A549 (cell line): ENCODE data around the gene FAM237A. TPM values are rescaled to one million over a fixed set of nuclear protein-coding genes. Genes with fewer than 3 reads are reported as not detected.

Experiments used
- ATAC-seq, 2 experiments: fragments of 200-7000 bp in 1 of 2; fragments of >200 bp in 1 of 2; cut with Nextera tagmentation in 1 of 2; cut with Tn5 transposase in 1 of 2; 3 replicates each; pipeline versions ENCODE4 v1.8.0 to v1.9.1; 2018 to 2020; ENCODE audit warnings: mild to moderate bottlenecking in 1 of 2, moderate library complexity in 1 of 2
- CTCF ChIA-PET: fragments of 300-600 bp; sonication (Branson Sonifier 250); formaldehyde crosslinking; extraction: SDS; loops from one replicate; lab custom pipeline; 2021; ENCODE audit warnings: antibody characterized with exemption, inconsistent platforms; lab: Yijun Ruan, JAX
- POLR2A ChIA-PET: fragments of 350-600 bp; formaldehyde crosslinking; extraction: SDS; loops from one replicate; lab custom pipeline; 2021; ENCODE audit warnings: antibody characterized with exemption, inconsistent platforms; lab: Yijun Ruan, JAX
- DNase-seq, 2 experiments: peaks; one replicate each; pipeline versions ENCODE4 v3.0.0 to v3.0.0-alpha.2; 2011 to 2016; ENCODE audit warnings: low read depth in 1 of 2, low spot score in 1 of 2
- FAIRE-seq: peaks from 2 replicates; lab custom pipeline; 2011; peaks lifted over from hg19 to GRCh38; lab: Jason Lieb, UNC
- H3K27ac ChIP-seq, 2 experiments: fragments of >200 bp; sonication (Bioruptor Twin); formaldehyde crosslinking; 3 replicates each; pipeline ENCODE4 v1.5.1; 2016 to 2017
- H3K4me1 ChIP-seq: fragments of >200 bp; sonication (Bioruptor Twin); formaldehyde crosslinking; 3 replicates; pipeline ENCODE4 v1.6.1; 2016
- H3K4me2 ChIP-seq: fragments of >200 bp; sonication (Bioruptor Twin); formaldehyde crosslinking; 3 replicates; pipeline ENCODE4 v1.6.1; 2016
- H3K4me3 ChIP-seq: fragments of >200 bp; sonication (Bioruptor Twin); formaldehyde crosslinking; 3 replicates; pipeline ENCODE4 v1.5.1; 2016
- H3K9me3 ChIP-seq: fragments of >200 bp; sonication (Bioruptor Twin); formaldehyde crosslinking; 3 replicates; pipeline ENCODE4 v1.6.1; 2016
- BHLHE40 ChIP-seq: IDR thresholded peaks from 2 replicates; pipeline ENCODE4 v1.6.1; 2012; ENCODE audit warnings: low read depth, low read length, inconsistent platforms
- GATA3 ChIP-seq: IDR thresholded peaks from 2 replicates; pipeline ENCODE4 v1.6.1; 2012; ENCODE audit warnings: borderline replicate concordance
- HDAC2 ChIP-seq: fragments of 200-600 bp; sonication (generic); IDR thresholded peaks from 2 replicates; pipeline ENCODE4 v1.6.1; 2016
- HOXA7 ChIP-seq: fragments of 250-450 bp; sonication (Bioruptor Pico); IDR thresholded peaks from 2 replicates; pipeline ENCODE4 v1.5.0; 2020; ENCODE audit warnings: mild to moderate bottlenecking, moderate library complexity
- JUN ChIP-seq, 2 experiments: fragments of >200 bp; sonication (Bioruptor Twin); formaldehyde crosslinking; IDR thresholded peaks; 2 replicates in 1 of 2; 3 replicates in 1 of 2; pipeline ENCODE4 v1.6.1; 2016 to 2017
- KDM5A ChIP-seq: fragments of 200-600 bp; sonication (generic); IDR thresholded peaks from 2 replicates; pipeline ENCODE4 v1.6.1; 2016; ENCODE audit warnings: antibody characterized with exemption, mild to moderate bottlenecking
- MAZ ChIP-seq: fragments of 150-350 bp; IDR thresholded peaks from 2 replicates; pipeline ENCODE4 v1.6.1; 2014; ENCODE audit warnings: antibody characterized with exemption, low read depth, low read length, borderline replicate concordance
- MYC ChIP-seq: IDR thresholded peaks from 2 replicates; pipeline ENCODE4 v1.6.1; 2012; ENCODE audit warnings: mild to moderate bottlenecking, inconsistent platforms, low read length, improper control_type of control experiment, borderline replicate concordance
- NR3C1 ChIP-seq: fragments of >200 bp; sonication (Bioruptor Twin); formaldehyde crosslinking; IDR thresholded peaks from 3 replicates; pipeline ENCODE4 v1.6.1; 2017
- PHF8 ChIP-seq: fragments of 200-600 bp; sonication (generic); IDR thresholded peaks from 2 replicates; pipeline ENCODE4 v1.6.1; 2016; ENCODE audit warnings: low read depth, mild to moderate bottlenecking, antibody characterized with exemption, moderate library complexity, borderline replicate concordance
- POLR2AphosphoS2 ChIP-seq: conservative IDR thresholded peaks from 2 replicates; pipeline ENCODE4 v1.6.1; 2012; ENCODE audit warnings: low read length, improper control_type of control experiment, inconsistent platforms
- RARB ChIP-seq: fragments of 250-450 bp; sonication (Bioruptor Pico); IDR thresholded peaks from 2 replicates; pipeline ENCODE4 v1.8.0; 2021; ENCODE audit warnings: mild to moderate bottlenecking, moderate library complexity
- RCOR1 ChIP-seq: fragments of 150-350 bp; IDR thresholded peaks from 2 replicates; pipeline ENCODE4 v1.6.1; 2014; ENCODE audit warnings: antibody characterized with exemption, low read length, low read depth
- RNF2 ChIP-seq: fragments of 200-600 bp; sonication (generic); IDR thresholded peaks from 2 replicates; pipeline ENCODE4 v1.6.1; 2016; ENCODE audit warnings: low read depth, mild to moderate bottlenecking, antibody characterized with exemption, moderate library complexity, borderline replicate concordance
- SREBF2 ChIP-seq: fragments of 450-650 bp; IDR thresholded peaks from 2 replicates; pipeline ENCODE4 v1.6.1; 2014; ENCODE audit warnings: mild to moderate bottlenecking, moderate library complexity
- ZC3H11A ChIP-seq: fragments of 450-650 bp; IDR thresholded peaks from 2 replicates; pipeline ENCODE4 v1.6.1; 2014; ENCODE audit warnings: antibody characterized with exemption, mild to moderate bottlenecking
- ZFP36 ChIP-seq: fragments of 450-650 bp; IDR thresholded peaks from 2 replicates; pipeline ENCODE4 v1.6.1; 2014; ENCODE audit warnings: borderline replicate concordance; ENCODE audit not compliant: partially characterized antibody
- WGBS: methylation state at CpG from one replicate; pipeline ENCODE4 v1.1.6; 2017; ENCODE audit errors: missing lambda C conversion rate; 5-methylcytosine and 5-hydroxymethylcytosine counted together
- polyA plus RNA-seq, 4 experiments: library from polyadenylated mRNA; depleted of rRNA in 3 of 4; stranded (reverse); fragments of >200 nt; fragmentation: RNase III in 1 of 4; extraction: RNeasy Plus Mini Kit Qiagen cat#74134 plus additional on column Dnase treatment in 1 of 4; gene quantifications; 2 replicates in 3 of 4; 3 replicates in 1 of 4; pipeline ENCODE4 v1.2.3, GENCODE V29; 2011 to 2017
- TF ChIP-seq, protein P1 (sequence below): IDR thresholded peaks from 2 replicates; pipeline ENCODE4 v1.6.1; 2012; ENCODE audit warnings: low read depth, borderline replicate concordance
- TF ChIP-seq, protein P2 (sequence below): fragments of 250-450 bp; sonication (Bioruptor Pico); IDR thresholded peaks from 2 replicates; pipeline ENCODE4 v1.5.0; 2020; ENCODE audit warnings: low read depth, mild to moderate bottlenecking, moderate library complexity
- TF ChIP-seq, protein P3 (sequence below): fragments of 250-450 bp; sonication (Bioruptor Pico); IDR thresholded peaks from 2 replicates; pipeline ENCODE4 v1.5.0; 2021; ENCODE audit warnings: mild to moderate bottlenecking, moderate library complexity, borderline replicate concordance
- TF ChIP-seq, protein P4 (sequence below): IDR thresholded peaks from 2 replicates; pipeline ENCODE4 v1.6.1; 2012
- TF ChIP-seq, protein P5 (sequence below): fragments of 200-600 bp; sonication (generic); IDR thresholded peaks from 2 replicates; pipeline ENCODE4 v1.6.1; 2016; ENCODE audit warnings: antibody characterized with exemption, mild to moderate bottlenecking, moderate library complexity

FAM237A gene
- polyA plus RNA-seq, 2 of the 4 experiments (the other 2 are of a cell fraction), result not detected

DNA sequence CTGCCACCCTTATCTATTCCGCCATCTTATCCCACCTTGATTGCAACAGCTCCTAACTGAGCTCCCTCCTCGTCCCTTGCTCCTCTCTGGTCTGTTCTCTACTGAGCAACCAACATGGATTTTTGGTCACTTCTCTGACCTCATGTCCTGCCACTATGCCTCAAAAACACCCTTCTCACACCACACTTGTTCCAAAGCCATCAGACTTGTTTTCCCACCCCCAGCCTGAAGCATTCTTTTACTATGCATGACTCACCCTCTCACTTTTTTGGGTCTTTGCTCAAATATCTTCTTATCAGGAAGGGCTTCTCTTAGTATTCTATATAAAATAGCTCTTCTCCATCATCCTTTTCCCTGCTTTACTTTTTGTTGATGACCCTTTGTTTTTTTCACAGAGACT lies 2.7 kb upstream of the FAM237A start:
- no peak overlapping the region for H3K27ac ChIP-seq
- POLR2A ChIA-PET, result no interaction called here
- H3K4me1 ChIP-seq, result no peaks in the 10 kb centered on the region
- ATAC-seq (no peak), DNase-seq (no peak), FAIRE-seq (no peak)
- H3K9me3 ChIP-seq, result no peaks in the 10 kb centered on the region; the same call in 2 of the 3 replicates
- H3K4me3 ChIP-seq, result no peak overlapping the region
- H3K4me2 ChIP-seq, result no peak overlapping the region
- TF ChIP-seq GATA3, result no peak
- no peak for TF ChIP-seq ZFP36
- no peak for TF ChIP-seq RNF2
- TF ChIP-seq JUN (IDR thresholded peaks at IDR 0.05), result no peak
- no peak for TF ChIP-seq PHF8
- no peak for TF ChIP-seq KDM5A
- no peak for TF ChIP-seq RCOR1
- TF ChIP-seq HOXA7 (CRISPR knock-in tag), result no peak
- TF ChIP-seq, protein P1, sequence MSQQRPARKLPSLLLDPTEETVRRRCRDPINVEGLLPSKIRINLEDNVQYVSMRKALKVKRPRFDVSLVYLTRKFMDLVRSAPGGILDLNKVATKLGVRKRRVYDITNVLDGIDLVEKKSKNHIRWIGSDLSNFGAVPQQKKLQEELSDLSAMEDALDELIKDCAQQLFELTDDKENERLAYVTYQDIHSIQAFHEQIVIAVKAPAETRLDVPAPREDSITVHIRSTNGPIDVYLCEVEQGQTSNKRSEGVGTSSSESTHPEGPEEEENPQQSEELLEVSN, result no peak
- TF ChIP-seq BHLHE40, result no peak
- TF ChIP-seq POLR2AphosphoS2, result no peak
- no peak for TF ChIP-seq NR3C1
- no peak for TF ChIP-seq MAZ
- no peak for TF ChIP-seq HDAC2
- TF ChIP-seq, protein P2, sequence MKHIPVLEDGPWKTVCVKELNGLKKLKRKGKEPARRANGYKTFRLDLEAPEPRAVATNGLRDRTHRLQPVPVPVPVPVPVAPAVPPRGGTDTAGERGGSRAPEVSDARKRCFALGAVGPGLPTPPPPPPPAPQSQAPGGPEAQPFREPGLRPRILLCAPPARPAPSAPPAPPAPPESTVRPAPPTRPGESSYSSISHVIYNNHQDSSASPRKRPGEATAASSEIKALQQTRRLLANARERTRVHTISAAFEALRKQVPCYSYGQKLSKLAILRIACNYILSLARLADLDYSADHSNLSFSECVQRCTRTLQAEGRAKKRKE (CRISPR knock-in tag), result no peak
- no peak for TF ChIP-seq SREBF2
- no peak for TF ChIP-seq MYC
- no peak for TF ChIP-seq RARB (CRISPR knock-in tag)
- TF ChIP-seq ZC3H11A, result no peak
- CTCF ChIA-PET, result interaction anchor here (0.8 to 1.5 kb wide), 2 partner anchors 10 to 26 kb away, joined by 3 read pairs; no protein-coding TSS in a partner anchor
- 3% methylated on average over 2 of the region's 2 CpGs for WGBS

DNA sequence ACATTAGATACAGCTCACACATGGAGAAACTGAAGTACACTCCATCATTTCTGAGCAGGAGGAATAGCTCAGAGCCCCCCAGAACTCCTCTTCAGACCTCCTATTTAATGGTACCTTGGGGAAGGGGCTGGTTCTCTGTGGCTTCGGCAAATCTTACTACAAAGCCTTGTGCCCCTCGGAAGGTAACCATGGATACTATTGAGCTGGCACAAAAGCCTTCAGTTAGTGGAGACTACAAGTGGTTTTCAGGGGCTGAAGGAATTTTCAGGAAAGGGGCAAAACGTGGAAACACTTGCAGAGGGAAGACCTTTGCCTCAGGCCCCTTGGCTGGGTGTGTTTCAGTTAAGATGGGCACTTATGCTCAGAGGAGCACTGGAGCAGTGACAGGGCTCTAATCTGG lies 1.1 kb upstream of the FAM237A start:
- 0% methylated on average over 3 of the region's 3 CpGs for WGBS
- H3K27ac ChIP-seq, result no peak overlapping the region
- H3K4me1 ChIP-seq, result no peaks in the 10 kb centered on the region
- ChIA-PET POLR2A (no interaction called here), CTCF (no interaction called here)
- ATAC-seq (no peak), DNase-seq (no peak), FAIRE-seq (no peak)
- TF ChIP-seq, protein P3, sequence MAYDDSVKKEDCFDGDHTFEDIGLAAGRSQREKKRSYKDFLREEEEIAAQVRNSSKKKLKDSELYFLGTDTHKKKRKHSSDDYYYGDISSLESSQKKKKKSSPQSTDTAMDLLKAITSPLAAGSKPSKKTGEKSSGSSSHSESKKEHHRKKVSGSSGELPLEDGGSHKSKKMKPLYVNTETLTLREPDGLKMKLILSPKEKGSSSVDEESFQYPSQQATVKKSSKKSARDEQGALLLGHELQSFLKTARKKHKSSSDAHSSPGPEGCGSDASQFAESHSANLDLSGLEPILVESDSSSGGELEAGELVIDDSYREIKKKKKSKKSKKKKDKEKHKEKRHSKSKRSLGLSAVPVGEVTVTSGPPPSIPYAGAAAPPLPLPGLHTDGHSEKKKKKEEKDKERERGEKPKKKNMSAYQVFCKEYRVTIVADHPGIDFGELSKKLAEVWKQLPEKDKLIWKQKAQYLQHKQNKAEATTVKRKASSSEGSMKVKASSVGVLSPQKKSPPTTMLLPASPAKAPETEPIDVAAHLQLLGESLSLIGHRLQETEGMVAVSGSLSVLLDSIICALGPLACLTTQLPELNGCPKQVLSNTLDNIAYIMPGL (CRISPR knock-in tag), result no peak
- TF ChIP-seq MYC, result no peak
- TF ChIP-seq, protein P4, sequence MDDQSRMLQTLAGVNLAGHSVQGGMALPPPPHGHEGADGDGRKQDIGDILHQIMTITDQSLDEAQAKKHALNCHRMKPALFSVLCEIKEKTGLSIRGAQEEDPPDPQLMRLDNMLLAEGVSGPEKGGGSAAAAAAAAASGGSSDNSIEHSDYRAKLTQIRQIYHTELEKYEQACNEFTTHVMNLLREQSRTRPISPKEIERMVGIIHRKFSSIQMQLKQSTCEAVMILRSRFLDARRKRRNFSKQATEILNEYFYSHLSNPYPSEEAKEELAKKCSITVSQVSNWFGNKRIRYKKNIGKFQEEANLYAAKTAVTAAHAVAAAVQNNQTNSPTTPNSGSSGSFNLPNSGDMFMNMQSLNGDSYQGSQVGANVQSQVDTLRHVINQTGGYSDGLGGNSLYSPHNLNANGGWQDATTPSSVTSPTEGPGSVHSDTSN, result no peak
- TF ChIP-seq, protein P5, sequence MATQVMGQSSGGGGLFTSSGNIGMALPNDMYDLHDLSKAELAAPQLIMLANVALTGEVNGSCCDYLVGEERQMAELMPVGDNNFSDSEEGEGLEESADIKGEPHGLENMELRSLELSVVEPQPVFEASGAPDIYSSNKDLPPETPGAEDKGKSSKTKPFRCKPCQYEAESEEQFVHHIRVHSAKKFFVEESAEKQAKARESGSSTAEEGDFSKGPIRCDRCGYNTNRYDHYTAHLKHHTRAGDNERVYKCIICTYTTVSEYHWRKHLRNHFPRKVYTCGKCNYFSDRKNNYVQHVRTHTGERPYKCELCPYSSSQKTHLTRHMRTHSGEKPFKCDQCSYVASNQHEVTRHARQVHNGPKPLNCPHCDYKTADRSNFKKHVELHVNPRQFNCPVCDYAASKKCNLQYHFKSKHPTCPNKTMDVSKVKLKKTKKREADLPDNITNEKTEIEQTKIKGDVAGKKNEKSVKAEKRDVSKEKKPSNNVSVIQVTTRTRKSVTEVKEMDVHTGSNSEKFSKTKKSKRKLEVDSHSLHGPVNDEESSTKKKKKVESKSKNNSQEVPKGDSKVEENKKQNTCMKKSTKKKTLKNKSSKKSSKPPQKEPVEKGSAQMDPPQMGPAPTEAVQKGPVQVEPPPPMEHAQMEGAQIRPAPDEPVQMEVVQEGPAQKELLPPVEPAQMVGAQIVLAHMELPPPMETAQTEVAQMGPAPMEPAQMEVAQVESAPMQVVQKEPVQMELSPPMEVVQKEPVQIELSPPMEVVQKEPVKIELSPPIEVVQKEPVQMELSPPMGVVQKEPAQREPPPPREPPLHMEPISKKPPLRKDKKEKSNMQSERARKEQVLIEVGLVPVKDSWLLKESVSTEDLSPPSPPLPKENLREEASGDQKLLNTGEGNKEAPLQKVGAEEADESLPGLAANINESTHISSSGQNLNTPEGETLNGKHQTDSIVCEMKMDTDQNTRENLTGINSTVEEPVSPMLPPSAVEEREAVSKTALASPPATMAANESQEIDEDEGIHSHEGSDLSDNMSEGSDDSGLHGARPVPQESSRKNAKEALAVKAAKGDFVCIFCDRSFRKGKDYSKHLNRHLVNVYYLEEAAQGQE, result no peak
- TF ChIP-seq KDM5A, result no peak
- no peaks in the 10 kb centered on the region; the same call in 2 of the 3 replicates for H3K9me3 ChIP-seq
- H3K4me2 ChIP-seq, result no peak overlapping the region
- no peak overlapping the region for H3K4me3 ChIP-seq
